Lung (tissue), 12 donors: Measurements from ENCODE around the gene KCNRG. TPM values are rescaled to one million over a fixed set of nuclear protein-coding genes. Genes with fewer than 3 reads are reported as not detected.
"Not testable (repeated sequence)": the region's sequence is repeated elsewhere in the genome, so short reads cannot be mapped to it uniquely, and the experiment has no call there.

Experiments used
- ATAC-seq: fragments of 200-7000 bp; cut with Tn5 transposase; one replicate; pipeline ENCODE4 v1.9.1; 2020; ENCODE audit warnings: moderate number of reproducible peaks; ENCODE audit not compliant: insufficient read depth, low FRiP score
- DNase-seq, 3 donors: peaks; one replicate each; pipeline ENCODE4 v3.0.0-alpha.2; 2013 to 2017
- H3K27ac ChIP-seq, 2 donors: one replicate each; pipeline ENCODE4 v1.5.1; 2013; ENCODE audit warnings: mild to moderate bottlenecking in 2 of 2, moderate library complexity in 2 of 2, control low read depth in 1 of 2, inconsistent platforms in 1 of 2, low read depth in 1 of 2, low read length in 1 of 2
- H3K27me3 ChIP-seq, 3 donors: one replicate each; pipeline ENCODE4 v1.5.1; 2013; ENCODE audit warnings: low read length in 2 of 3; ENCODE audit not compliant: control insufficient read depth in 3 of 3, insufficient read depth in 3 of 3
- H3K36me3 ChIP-seq, 4 donors: one replicate each; pipeline ENCODE4 v1.5.1; 2013; ENCODE audit warnings: low read length in 4 of 4, mild to moderate bottlenecking in 1 of 4, moderate library complexity in 1 of 4; ENCODE audit not compliant: control insufficient read depth in 4 of 4, insufficient read depth in 4 of 4
- H3K4me1 ChIP-seq, 5 donors: one replicate each; pipeline ENCODE4 v1.5.1; 2013; ENCODE audit warnings: low read length in 5 of 5, mild to moderate bottlenecking in 2 of 5, moderate library complexity in 1 of 5; ENCODE audit not compliant: control insufficient read depth in 5 of 5, insufficient read depth in 5 of 5
- H3K4me3 ChIP-seq: one replicate; pipeline ENCODE4 v1.5.1; 2013; ENCODE audit warnings: mild to moderate bottlenecking, control low read depth, moderate library complexity
- H3K9ac ChIP-seq, 2 donors: one replicate each; pipeline ENCODE4 v1.5.1; 2013; ENCODE audit warnings: low read length in 2 of 2, control low read depth in 1 of 2; ENCODE audit not compliant: insufficient read depth in 1 of 2
- H3K9me3 ChIP-seq, 4 donors: one replicate each; pipeline ENCODE4 v1.5.1; 2013; ENCODE audit warnings: low read length in 3 of 4, mild to moderate bottlenecking in 1 of 4, moderate library complexity in 1 of 4; ENCODE audit not compliant: control insufficient read depth in 4 of 4, insufficient read depth in 3 of 4
- WGBS, 2 donors: extraction: QIAGEN DNeasy Blood & Tissue Kit; methylation state at CpG; one replicate each; pipeline ENCODE4 v1.1.7; 2013; 5-methylcytosine and 5-hydroxymethylcytosine counted together
- polyA plus RNA-seq, 2 donors: library from polyadenylated mRNA; stranded (reverse); fragments of 200-250 nt; gene quantifications; one replicate each; pipeline ENCODE4 v1.2.1, GENCODE V29; 2013
- total RNA-seq, 2 donors: library from RNA; depleted of rRNA in 1 of 2; stranded (reverse); fragments of >200 nt in 1 of 2; gene quantifications; one replicate each; pipeline ENCODE4 v1.2.1, GENCODE V29; 2014 to 2021
- TF ChIP-seq, protein P1 (sequence below): IDR thresholded peaks from 2 replicates; pipeline ENCODE4 v1.5.1; 2012; ENCODE audit warnings: mild to moderate bottlenecking; ENCODE audit errors: control extremely low read depth, extremely low read depth
- donor health status: control.
- donor health status: control.
- donor health status: Bipolar disorder and iron deficiency.
- donor health status: healthy.
- donor health status: DM: yes; HTN: yes; CAD: no.

The KCNRG gene
- total and polyA plus RNA-seq, 4 donors, result 2.9 to 13.6 (median 6.9) TPM

DNA sequence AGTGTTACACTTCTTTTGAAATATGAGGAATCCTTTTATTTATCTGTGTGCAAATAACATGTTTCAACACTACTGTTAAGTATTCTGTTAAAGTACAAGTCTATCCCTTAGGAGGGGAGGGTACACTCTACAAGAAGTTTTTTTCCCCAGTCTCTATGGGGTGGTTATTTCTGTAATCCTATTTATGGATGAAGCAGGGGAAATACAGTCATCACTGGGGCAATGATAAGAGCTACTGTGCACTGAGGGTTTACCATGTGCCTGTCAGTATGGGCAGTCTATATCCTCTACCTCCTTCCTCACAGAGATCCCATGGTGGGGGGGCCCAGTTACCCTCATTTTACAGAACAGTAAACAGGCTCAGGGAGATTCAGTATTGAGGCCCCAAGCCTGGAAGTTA lies 35.0 kb upstream of the KCNRG start:
- H3K27me3 ChIP-seq, result no peaks in the 10 kb centered on the region
- peaks cover 0 to 3% (median 0%) of the 10 kb centered on the region in 4 donors for H3K36me3 ChIP-seq
- H3K9me3 ChIP-seq, result no peaks in the 10 kb centered on the region
- TF ChIP-seq, protein P1, sequence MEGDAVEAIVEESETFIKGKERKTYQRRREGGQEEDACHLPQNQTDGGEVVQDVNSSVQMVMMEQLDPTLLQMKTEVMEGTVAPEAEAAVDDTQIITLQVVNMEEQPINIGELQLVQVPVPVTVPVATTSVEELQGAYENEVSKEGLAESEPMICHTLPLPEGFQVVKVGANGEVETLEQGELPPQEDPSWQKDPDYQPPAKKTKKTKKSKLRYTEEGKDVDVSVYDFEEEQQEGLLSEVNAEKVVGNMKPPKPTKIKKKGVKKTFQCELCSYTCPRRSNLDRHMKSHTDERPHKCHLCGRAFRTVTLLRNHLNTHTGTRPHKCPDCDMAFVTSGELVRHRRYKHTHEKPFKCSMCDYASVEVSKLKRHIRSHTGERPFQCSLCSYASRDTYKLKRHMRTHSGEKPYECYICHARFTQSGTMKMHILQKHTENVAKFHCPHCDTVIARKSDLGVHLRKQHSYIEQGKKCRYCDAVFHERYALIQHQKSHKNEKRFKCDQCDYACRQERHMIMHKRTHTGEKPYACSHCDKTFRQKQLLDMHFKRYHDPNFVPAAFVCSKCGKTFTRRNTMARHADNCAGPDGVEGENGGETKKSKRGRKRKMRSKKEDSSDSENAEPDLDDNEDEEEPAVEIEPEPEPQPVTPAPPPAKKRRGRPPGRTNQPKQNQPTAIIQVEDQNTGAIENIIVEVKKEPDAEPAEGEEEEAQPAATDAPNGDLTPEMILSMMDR, result no peak
- peaks cover 0 to 3% (median 0%) of the 10 kb centered on the region in 5 donors for H3K4me1 ChIP-seq
- no peak for ATAC-seq
- no peak overlapping the region for H3K9ac ChIP-seq
- no peak overlapping the region for H3K27ac ChIP-seq
- H3K4me3 ChIP-seq, result no peak overlapping the region
- no peak for DNase-seq

DNA sequence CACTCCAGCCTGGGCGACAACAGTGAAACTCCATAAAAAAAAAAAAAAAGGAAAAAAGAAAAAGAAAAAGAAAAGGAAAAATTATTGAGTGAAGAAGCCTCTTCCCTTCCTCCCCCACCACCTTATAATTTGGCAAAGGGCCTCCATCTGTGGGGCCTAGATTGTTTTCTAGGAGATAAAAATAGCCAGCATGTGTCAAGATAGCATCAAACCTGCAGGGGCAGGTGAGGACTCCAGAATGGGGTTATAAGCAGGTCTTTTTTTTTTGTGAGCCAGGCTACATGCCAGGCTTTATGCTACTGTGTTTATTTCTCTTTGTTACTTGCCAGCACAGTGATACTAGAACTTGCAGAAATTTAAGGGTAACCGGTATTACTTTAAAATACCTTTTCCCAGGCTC lies 30.1 kb upstream of the KCNRG start:
- Histone ChIP-seq H3K9ac (no peak overlapping the region), H3K4me3 (no peak overlapping the region), H3K9me3 (no peaks in the 10 kb centered on the region), H3K4me1 (no peaks in the 10 kb centered on the region), H3K36me3 (peaks cover 0 to 5% (median 0%) of the 10 kb centered on the region in 4 donors), H3K27me3 (no peaks in the 10 kb centered on the region), H3K27ac (no peak overlapping the region)
- DNase-seq (no peak), ATAC-seq (no peak)
- WGBS, 2 donors, result 86 to 91% methylated on average over 2 of the region's 2 CpGs
- TF ChIP-seq, protein P1, result no peak

DNA sequence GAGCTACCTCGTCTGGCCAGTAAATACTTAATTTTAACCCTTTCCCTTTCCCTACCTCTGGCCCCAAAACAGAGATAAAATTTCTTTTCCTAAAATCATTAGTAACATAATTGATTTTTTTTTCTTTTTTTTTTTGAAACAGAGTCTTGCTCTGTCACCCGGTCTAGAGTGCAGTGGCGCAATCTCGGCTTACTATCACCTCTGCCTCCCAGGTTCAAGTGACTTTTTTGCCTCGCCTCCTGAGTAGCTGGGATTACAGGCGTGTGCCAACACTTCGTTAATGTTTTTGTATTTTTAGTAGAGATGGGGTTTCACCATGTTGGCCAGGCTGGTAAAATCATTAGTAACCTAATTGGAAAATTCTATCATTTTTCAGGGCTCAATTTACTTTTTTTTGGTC lies 28.8 kb upstream of the KCNRG start:
- DNase-seq, result no peak
- Histone ChIP-seq H3K27ac (no peak overlapping the region), H3K36me3 (peaks cover 0 to 6% (median 2%) of the 10 kb centered on the region in 4 donors), H3K9me3 (no peaks in the 10 kb centered on the region), H3K27me3 (no peaks in the 10 kb centered on the region), H3K4me3 (no peak overlapping the region), H3K9ac (no peak overlapping the region), H3K4me1 (peaks cover 0 to 1% (median 0%) of the 10 kb centered on the region in 5 donors)
- TF ChIP-seq, protein P1, result no peak
- no peak for ATAC-seq
- WGBS, 2 donors, result 80 to 87% methylated on average over 7 of the region's 7 CpGs

DNA sequence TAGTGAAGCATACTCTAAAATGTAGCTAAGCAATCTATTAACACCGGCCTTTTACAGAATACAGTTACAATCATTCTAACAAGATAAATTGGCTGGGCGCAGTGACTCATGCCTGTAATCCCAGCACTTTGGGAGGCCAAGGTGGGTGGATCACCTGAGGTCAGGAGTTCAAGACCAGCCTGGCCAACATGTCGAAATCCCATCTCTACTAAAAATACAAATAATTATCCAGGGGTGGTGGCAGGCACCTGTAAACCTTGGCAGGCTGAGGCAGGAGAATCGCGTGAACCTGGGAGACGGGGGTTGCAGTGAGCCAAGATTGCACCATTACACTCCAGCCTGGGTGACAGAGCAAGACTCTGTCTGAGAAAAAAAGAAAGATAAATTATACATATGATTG lies 24.6 kb upstream of the KCNRG start:
- WGBS, 2 donors, result 85 to 94% methylated on average over 6 of the region's 6 CpGs
- not testable (repeated sequence) for ATAC-seq, H3K27ac ChIP-seq, H3K36me3 ChIP-seq, H3K4me1 ChIP-seq, H3K9ac ChIP-seq, DNase-seq, H3K4me3 ChIP-seq, H3K27me3 ChIP-seq, H3K9me3 ChIP-seq
